ENCODE data around the gene DEAF1. TPM values are rescaled to one million over a fixed set of nuclear protein-coding genes. Genes with fewer than 3 reads are reported as not detected.

Gene DEAF1
- total and polyA plus RNA-seq, 9 of the 15 experiments (the other 6 are each of a cell fraction or from before 2014, with no cell fraction given), result 2.0 to 69.1 (median 26.8) TPM

DNA sequence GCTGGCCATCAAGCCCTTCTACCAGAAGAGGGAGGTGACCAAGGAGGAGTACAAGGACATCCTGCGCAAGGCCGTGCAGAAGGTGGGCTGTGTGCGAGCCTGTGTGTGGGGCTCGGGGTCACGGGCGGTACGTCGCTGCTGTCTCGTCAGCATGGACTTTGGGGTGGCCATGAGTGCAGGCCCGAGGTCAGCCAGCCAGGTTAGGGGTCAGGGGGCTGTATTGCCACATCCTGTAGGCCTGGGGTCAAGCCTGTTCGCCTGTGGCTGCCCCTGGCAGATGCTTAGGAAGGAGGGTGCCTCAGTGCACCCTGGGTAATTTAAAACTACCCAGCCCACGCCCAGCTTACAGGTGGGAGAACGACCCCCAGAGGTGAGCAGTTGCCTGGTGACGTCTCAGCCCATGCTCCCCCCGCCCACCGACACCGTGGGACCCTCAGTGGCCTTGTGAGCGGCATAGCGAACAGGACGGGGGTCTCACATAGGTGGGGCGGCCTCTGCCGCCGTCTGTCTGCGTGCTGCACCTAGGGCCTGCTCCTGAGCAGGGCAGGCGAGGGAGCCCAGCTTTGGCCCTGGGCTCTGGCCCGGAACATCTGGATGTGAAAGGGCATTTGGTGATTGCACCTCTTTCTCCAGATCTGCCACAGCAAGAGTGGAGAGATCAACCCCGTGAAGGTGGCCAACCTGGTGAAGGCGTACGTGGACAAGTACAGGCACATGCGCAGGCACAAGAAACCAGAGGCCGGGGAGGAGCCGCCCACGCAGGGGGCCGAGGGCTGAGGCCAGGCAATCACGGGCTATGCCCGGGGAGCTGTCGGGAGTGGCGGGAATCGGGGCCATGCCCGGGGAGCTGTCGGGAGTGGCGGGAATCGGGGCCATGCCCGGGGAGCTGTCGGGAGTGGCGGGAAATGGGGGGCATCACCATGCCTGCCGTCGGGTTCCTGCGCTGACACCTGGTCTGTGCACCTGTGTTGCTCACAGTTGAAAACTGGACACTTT is 83.7 kb downstream of the DEAF1 start (continued):
- TF ChIP-seq, protein P1, sequence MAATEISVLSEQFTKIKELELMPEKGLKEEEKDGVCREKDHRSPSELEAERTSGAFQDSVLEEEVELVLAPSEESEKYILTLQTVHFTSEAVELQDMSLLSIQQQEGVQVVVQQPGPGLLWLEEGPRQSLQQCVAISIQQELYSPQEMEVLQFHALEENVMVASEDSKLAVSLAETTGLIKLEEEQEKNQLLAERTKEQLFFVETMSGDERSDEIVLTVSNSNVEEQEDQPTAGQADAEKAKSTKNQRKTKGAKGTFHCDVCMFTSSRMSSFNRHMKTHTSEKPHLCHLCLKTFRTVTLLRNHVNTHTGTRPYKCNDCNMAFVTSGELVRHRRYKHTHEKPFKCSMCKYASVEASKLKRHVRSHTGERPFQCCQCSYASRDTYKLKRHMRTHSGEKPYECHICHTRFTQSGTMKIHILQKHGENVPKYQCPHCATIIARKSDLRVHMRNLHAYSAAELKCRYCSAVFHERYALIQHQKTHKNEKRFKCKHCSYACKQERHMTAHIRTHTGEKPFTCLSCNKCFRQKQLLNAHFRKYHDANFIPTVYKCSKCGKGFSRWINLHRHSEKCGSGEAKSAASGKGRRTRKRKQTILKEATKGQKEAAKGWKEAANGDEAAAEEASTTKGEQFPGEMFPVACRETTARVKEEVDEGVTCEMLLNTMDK (IDR thresholded peaks at IDR 0.05; ENCODE audit: borderline replicate concordance, insufficient read depth, low read depth, low read length, poor library complexity, severe bottlenecking), result no peak
- TF ChIP-seq, protein P2, sequence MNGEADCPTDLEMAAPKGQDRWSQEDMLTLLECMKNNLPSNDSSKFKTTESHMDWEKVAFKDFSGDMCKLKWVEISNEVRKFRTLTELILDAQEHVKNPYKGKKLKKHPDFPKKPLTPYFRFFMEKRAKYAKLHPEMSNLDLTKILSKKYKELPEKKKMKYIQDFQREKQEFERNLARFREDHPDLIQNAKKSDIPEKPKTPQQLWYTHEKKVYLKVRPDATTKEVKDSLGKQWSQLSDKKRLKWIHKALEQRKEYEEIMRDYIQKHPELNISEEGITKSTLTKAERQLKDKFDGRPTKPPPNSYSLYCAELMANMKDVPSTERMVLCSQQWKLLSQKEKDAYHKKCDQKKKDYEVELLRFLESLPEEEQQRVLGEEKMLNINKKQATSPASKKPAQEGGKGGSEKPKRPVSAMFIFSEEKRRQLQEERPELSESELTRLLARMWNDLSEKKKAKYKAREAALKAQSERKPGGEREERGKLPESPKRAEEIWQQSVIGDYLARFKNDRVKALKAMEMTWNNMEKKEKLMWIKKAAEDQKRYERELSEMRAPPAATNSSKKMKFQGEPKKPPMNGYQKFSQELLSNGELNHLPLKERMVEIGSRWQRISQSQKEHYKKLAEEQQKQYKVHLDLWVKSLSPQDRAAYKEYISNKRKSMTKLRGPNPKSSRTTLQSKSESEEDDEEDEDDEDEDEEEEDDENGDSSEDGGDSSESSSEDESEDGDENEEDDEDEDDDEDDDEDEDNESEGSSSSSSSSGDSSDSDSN (IDR thresholded peaks at IDR 0.05; ENCODE audit: borderline replicate concordance in 1 of 2, low read depth in 2 of 2, low read length in 2 of 2), result no peak
- TF ChIP-seq POLR2AphosphoS5 (IDR thresholded peaks at IDR 0.05; ENCODE audit: control insufficient read depth, insufficient read depth, low read depth, low read length) (peak; percentile 17; the same call in 1 of the 2 replicates), SUPT5H (IDR thresholded peaks at IDR 0.05) (peak; percentile 15; the same call in 1 of the 2 replicates), NFE2L1 (tag; IDR thresholded peaks at IDR 0.05; ENCODE audit: borderline replicate concordance, low read depth) (no peak)
